NCI-H2196 treated with DMSO at 0.1 percent for 48 hours (cell line): ENCODE measurements around the gene PAQR4.

Experiments used
- DNase-seq: peaks from one replicate; lab custom pipeline; 2025; ENCODE audit not compliant: unreplicated experiment; lab: John Stamatoyannopoulos, UW

PAQR4 gene

DNA sequence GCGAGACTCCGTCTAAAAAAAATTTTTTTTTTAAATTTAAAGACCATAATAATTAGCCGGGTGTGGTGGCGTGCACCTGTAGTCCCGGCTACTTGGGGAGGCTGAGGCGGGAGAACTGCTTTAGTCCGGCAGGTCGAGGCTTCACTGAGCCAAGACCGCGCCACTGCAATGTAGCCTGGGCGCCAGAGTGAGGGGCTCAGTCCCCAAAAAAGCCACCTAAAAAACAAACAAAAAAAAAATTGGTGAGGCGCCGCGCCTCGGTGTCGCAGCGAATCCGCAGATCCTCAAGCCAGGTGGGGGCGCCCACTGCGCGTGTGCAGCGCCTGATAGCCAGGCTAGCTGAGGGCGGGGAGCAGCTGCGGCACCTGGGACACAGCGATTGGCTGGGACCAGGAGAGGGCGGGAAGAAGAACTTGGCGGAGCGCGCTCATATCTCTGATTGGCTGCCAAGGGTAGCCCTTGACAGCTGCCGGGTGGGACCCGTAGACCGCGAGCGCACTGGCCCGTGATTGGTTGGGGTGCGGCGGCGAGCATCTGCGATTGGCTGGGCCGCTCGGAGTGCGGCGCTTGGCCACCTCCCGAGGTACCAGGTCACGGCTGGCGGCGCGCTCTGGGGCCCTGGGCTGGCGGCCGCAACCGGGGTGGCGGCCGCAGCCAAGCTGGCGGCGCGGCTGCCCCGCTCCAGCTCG lies 34.6 kb downstream of the PAQR4 start:
- DNase-seq: peak; percentile 98

DNA sequence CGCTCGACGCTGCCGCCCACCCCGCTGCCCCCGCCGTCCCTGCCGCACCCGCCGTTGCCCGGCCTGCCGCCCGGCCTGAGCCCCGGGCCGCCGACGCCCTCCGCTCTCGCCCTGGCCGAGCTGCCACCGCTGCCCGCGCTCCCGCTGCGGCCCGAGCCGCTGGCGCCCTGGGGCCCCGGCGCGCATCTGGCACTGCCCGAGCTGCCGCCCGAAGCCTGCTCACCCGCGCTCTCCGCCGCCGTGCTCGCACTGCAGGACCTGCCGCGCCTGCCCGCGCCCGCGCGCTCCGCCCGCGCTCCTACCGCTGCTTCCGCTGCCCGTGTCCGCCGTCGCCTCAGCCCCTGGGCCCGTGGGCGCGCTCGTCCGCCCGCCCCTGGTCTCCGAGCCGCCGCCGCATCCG lies 35.2 kb downstream of the PAQR4 start:
- DNase-seq: no peak

DNA sequence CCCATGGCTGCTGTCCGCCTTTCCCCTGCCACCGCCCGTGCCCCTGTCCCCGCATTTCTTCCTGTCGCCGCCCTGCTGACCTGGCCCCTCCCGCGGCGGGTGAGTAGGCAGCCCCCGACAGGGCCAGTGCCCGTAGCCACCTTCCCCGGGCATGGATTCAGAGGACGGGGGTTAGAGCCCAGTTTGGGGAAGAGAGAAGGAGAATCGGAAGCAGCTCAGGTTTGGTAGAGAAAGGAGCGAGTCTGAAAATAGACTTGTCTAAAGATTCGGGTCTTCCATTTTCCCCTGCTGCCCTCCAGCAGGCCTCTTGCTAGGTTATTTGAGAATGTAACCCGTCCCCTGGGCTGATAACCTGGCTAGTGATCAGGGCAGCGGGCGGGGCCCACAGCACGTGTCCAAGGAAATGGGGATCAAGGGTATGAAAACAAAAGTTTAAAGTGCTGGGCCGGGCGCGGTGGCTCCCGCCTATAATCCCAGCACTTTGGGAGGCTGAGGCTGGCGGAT lies 35.7 kb downstream of the PAQR4 start:
- peak; percentile 30 for DNase-seq

DNA sequence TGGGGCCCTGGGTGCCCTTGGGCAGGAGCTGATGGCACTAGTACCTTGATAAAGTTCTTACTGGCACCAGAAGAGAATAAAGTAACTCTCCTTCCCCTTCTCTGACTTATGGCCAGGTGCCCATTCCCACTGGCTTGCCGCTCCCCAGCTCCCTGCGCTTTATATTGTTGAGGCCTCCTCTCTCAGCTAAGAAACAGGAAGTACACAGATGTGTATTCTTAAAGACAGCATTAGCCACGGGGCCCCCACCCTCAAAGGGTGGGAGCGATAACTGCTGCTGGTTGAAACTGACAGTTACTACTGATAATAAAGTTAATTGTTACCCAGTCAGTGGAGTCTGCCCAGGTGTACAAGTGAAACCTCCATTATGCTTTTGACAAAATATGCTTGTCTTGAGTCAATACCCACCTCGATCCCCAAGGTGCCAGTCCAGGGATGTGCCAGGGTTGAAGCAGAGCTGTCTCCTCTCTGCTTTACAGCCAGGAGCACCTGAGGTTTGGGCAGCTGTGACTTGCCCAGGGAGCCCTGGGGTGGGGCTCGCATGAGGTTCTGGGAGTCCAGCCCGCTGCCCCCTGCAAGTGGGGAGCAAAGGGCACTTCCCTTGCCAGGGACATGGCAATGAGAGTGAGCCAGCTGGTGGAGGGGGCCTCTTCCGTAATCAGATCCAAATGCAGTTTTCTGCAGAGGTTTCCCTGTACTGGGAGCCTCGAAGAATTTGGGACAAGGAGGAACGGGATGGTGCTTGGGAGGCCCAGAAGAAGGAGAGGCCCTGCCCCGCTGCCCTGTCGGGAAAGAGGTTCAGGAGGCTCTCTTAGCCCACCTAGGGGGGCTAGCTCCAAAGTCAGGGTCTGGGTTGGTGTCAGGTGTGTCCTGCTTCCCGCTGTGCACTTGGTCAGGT lies 38.2 kb downstream of the PAQR4 start:
- DNase-seq: no peak

DNA sequence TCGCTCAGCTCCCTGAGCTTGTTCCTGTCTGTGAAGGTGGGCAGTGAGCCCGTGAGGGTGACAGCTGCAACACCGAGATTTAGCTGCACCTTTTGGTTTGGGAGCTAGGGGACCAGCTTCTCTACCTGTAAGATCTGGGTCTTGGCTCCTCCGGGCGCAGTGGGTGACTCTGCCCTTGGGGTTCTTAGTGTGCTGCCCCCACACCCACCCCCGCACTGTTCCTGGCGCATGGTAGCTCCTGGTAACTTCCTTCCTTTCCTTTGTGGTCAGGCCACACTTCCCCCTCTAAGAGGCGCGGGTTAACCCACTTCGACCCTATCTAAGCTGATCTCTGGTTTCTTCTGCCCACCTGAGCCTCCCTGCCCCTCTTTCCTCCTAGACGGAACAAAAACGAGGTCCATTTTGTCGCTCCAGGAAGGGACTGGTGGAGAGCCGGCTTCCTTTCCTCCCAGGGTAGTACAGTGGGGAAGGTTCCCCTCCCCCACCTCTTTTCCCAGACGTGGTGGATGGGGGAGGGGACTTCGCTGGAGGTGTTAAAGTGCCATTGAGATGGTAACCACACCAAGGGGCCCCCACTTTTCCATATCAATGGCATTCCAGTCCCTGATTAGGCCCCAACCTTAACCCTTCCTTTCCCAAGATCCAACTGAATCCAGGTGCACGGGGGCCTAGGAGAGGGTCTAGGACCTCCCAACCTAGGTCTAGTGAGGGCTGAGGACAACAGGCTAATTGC lies 39.0 kb downstream of the PAQR4 start:
- no peak for DNase-seq

DNA sequence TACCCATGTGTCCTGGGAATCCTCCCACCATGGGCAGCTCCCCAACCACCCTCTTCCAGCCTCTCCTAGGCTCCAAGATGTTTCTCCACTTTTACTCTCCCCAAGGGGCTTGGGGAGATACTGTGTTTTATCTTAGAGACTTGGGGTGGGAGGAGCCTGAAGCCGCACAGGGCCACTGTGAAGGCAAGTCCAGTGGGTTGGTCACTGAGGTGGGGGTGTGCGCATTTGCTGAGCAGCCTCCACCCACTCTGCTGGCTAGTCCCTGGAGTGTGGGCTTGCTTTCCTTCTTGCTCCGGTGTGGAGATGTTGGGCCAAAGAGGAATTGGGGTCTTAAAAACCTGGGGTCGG lies 39.5 kb downstream of the PAQR4 start:
- no peak for DNase-seq

DNA sequence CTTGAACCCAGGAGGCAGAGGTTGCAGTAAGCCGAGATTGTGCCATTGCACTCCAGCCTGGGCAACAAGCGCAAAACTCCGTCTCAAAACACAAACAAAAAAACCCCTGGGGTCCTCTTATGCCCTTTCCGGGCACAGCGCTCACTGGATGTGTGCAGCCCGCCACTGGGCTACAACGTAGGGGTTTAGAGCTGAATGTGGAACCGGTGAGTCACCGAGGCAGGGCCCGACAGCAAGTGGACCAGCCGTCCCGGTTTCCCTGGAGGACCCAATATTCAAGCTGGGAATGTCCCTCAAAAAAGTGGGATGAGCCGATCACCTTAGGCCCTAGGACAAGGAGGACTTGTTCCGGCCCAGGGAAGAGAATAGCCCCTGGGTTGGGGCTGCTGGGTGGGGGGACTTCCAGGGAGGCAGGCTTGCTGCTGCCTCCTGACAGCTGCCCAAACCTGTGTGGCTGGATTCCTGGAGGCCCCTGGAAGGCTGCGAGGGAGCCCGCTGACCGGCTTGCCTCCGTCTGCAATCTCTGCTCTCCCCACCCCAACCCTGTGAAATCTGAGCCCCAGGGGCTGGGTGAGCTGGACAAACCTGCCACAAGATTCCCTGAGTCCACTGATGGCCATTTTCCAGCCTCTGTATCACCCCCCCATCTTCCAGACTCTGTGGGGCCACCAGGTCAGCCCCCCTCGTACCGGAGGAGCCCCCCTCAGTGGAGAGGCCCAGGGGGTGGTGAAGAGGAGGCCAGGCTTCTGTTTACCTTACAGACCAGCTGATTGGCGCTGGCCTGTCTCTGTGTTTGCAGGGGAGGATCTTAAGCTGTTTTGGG lies 40.6 kb downstream of the PAQR4 start:
- peak; percentile 32 for DNase-seq

DNA sequence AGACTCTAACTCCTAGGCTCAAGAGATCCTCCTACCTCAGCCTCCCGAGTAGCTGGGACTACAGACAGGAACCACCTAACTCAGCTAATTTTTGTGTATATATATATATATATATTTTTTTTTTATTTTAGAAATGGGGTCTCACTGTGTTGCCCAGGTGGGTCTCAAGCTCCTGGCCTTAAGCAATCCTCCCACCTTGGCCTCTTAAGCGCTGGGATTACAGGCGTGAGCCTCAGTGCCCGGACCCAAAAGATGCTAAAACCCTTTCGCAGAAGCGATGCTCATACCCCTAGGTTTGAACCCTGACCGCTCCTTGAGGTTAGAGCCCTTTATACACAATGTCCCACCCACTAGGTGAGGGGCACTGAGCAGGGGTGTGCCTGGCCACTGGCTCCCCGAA lies 41.4 kb downstream of the PAQR4 start:
- DNase-seq: no peak

DNA sequence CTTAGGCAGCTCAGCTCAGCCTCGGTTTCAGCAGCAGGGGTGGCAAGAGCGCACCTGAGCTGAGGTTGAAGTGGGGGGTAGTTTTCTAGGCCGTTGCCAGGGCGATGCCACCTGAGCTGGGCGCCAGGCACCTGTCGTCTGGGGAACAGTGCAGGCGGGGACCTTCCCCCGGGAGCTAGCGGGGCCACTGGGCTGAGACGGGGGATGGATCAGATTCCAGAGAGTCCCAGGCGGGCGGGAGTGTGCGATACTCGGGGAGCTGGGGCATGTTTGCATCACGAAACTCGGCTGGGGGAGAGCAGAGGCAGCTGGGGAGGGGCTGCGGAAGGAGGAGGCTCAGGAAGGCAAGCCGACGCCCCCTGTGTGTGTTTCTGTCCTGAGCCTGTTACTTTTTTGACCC lies 43.1 kb downstream of the PAQR4 start:
- peak; percentile 75 for DNase-seq

DNA sequence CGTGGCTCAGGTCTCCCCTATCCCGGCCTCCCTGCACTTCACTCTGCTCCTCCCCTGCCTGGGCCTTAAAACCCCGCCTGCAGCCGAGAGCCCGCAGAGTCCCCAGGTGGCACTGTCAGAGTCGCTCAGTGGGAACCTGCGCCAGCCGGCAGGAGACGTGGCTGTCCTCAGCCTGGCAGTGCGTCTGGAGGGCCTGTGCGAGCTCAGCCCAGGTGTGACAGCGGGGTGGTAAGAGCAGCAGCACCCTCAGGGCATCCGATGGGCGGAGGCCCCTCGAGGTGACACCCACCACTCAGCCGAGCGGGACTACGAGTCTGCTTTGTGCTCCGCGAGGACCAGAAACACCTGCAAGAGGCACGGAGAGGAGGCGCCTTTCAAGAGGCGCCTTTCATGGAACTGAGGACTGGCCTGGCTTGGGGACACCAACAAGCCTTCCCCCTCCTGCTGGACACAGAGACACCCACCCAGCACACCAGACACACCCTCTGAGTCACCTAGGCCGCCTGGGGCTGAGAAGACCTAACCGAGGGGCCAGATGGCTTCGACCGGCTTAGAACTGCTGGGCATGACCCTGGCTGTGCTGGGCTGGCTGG lies 43.8 kb downstream of the PAQR4 start, which contains the start of gene CLDN9:
TSS of gene CLDN9 (plus strand) at position 96 of the 593 bp plus-strand sequence. CDS start at position 536, 440 bp downstream.
- DNase-seq: peak; percentile 20

DNA sequence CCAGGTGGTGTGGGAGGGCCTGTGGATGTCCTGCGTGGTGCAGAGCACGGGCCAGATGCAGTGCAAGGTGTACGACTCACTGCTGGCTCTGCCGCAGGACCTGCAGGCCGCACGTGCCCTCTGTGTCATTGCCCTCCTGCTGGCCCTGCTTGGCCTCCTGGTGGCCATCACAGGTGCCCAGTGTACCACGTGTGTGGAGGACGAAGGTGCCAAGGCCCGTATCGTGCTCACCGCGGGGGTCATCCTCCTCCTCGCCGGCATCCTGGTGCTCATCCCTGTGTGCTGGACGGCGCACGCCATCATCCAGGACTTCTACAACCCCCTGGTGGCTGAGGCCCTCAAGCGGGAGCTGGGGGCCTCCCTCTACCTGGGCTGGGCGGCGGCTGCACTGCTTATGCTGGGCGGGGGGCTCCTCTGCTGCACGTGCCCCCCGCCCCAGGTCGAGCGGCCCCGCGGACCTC lies 44.4 kb downstream of the PAQR4 start:
- DNase-seq: no peak

DNA sequence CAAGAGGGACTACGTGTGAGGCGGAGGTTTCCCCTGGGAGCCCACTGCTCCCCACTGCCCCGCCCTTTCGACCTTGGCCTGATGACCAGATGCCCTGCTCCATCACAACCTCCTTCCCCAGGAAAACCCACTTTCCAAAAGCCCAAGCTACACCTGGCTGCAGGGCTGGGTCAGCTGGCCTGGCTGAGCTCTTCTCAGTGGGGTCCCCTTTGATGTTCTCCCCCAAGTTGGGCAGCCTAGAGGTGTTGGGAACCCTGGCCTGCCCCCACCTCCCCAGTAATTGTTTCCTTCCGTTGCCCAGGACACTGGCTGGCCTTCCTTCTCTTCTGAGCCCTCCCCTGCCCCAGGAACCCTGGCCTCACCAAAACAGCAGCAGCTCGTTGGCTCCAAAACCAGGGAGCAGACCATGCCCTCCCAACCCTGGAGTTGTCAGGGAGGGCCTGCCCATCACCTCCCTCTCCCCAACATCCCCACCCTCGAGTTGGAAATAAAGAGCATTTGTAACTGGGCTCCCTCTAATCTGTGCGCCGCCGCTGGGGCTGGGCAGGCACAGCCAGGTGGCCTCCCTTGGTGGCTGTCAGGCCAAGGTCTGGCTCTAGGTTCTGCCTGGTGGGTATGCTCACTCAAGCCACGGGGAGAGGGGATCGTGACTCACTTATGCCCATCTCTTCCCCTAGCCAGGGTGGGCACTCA lies 45.0 kb downstream of the PAQR4 start:
- no peak for DNase-seq

DNA sequence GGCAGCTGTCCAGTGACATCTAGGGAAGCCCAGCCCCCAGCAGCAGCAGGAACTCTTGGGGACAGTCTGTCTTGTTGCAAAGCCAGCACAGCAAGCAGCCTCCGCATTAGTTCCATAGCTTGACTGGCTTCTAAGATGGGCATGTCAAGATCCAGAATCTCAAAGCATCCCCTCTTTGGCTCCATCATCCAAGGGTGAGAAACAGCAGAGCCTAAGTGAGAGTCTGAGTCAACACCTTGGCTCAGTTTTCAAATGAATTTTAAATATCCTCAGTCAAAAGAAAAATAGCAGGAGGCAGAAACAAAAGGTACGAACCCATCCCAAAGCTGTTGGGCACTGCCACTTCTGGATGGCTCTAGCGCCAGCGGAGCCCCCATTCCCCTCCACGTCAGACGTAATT lies 45.8 kb downstream of the PAQR4 start:
- DNase-seq: no peak

DNA sequence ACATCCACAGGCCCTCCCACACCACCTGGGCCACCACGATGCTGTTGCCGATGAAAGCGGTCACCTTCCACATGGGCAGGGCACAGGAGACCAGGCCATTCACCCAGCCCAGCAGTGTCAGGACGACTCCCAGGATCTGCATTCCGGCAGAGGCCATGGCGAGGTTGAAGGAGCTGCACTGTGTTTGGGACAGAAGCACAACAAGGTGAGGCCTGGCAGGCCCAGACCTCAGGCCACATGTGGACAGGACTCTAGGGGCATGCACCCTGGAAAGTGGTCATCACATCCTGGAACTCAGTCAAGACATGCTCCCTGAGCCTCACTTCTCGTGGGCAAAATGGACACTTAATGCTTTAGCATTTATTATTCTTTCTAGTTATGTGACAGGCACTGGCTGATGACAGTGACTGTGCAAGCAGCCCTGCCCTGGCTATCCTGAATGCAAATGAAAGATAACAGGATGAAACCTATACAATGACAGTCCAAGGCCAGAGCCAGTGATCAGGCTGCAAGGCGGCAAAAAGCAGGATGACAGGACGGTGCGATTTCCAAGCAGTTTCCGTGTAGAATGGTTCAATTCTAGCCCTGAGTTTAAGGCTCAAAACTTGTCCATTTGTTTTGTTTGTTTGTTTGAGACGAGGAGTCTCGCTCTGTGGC lies 46.8 kb downstream of the PAQR4 start:
- DNase-seq: no peak

DNA sequence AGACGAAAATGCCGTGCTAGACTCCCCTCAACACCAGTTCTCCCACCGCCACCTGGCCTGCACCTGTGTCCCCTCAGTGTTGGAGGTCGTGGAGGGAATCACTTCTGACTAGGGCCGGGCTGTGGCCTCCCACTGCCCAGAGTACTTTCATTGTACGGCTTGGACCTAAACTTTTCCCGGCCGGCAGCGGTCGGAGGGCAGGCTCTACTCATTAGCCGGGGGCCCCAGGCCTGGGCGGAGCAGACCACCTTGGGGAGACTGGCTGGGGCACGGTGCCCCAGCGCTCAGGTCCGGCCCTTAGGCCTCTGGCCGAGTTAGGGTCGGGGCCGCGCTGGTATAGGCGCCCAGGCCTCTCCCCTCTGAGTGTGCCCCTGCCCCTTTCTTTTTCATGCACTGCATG lies 48.2 kb downstream of the PAQR4 start:
- no peak for DNase-seq

DNA sequence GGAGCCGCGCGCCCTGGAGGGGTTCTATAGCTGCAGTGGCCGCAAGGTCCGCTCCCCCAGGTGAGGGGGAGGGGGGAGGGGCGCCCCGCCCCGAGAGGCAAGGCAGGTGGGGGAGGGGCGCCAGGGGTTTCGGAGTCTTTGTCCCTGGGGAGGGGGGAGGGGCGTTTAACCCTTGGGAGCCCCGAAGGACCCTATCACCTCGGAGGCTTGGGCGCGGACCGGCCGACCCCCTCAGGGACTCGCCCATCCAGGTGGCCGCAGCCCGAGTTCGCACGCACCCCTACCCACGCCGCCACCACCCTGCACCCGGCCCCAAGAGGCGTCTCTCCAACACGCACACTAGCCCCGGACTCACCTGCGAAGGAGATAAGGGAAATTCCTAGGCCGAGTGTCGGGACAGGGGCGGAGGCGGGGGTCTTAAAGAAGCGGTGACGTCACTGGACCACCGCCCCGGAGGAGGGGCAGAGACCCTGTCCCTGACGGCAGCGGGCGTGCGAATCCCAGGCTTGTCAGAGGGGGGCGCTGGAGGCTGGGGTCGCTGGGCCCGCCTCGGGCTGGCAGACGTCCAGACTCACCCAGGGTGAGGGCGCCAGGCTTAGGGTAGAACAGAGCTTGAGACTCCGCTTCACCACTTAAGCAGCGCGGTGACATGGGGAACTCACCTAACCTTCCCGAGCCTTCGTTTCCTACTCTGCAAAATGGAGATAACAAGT lies 48.8 kb downstream of the PAQR4 start, which contains the start of gene CLDN6:
TSS of gene CLDN6 (minus strand) at position 390 of the 713 bp plus-strand sequence. CDS start 2,162 bp downstream, outside the sequence.
- DNase-seq: no peak

DNA sequence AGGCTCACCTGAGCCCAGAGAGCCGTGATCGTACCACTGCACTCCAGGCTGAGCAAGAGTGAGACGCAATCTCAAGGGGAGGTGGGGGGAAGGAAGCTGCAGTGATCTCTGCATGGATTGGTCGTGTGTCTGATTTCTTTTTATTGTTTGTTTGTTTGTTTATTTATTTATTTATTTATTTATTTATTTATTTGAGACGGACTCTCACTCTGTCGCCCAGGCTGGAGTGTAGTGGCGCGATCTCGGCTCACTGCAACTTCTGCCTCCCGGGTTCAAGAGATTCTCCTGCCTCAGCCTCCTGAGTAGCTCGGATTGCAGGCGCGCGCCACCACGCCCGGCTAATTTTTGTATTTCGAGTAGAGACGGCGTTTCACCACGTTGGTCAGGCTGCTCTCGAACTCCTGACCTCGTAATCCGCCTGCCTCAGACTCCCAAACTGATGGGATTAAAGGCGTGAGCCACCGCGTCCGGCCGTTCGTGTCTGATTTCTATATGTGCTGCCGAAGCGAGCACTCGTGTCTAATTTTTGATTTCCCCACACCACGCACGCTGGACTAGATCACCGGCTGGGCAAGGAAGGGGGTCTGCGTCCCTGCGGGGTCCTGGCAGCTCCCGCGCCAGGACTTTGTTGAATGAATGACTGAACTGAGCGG lies 50.6 kb downstream of the PAQR4 start:
- DNase-seq: no peak

DNA sequence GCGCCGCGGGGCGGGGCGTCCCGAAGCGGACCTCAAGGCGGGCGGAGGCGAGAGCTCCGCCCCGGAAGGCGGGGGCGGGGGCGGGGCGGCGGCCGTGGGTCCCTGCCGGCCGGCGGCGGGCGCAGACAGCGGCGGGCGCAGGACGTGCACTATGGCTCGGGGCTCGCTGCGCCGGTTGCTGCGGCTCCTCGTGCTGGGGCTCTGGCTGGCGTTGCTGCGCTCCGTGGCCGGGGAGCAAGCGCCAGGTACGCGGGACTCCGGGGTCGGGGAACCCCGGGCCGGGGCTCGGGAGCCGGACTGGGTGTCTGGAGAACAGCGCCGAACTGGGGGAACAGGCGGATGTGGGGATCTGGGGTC lies 51.1 kb downstream of the PAQR4 start, which contains the start of gene TNFRSF12A:
TSS of gene TNFRSF12A (plus strand) at position 122 of the 357 bp plus-strand sequence. CDS start at position 152, 30 bp downstream.
- peak; percentile 47 for DNase-seq
